HepG2 (cell line): Measurements from ENCODE around the gene NUDT13. TPM values are rescaled to one million over a fixed set of nuclear protein-coding genes. Genes with fewer than 3 reads are reported as not detected.

ENCODE experiments used
- ATAC-seq: fragments of 200-7000 bp; cut with Tn5 transposase; 3 replicates; pipeline ENCODE4 v1.9.1; 2020; ENCODE audit warnings: mild to moderate bottlenecking, moderate library complexity
- BruUV-seq: library from RNA; stranded (reverse); fragments of 400-500 nt; replicated peaks from 2 replicates; lab custom pipeline; 2021; lab: Mats Ljungman, UMichigan
- CTCF ChIA-PET: fragments of 300-600 bp; formaldehyde crosslinking; extraction: SDS; loops from one replicate; lab custom pipeline; 2021; ENCODE audit warnings: low total read pairs, inconsistent platforms, low intra/inter-chr PET ratio; lab: Yijun Ruan, JAX
- POLR2A ChIA-PET: fragments of 350-600 bp; sonication (Branson Sonifier 250); formaldehyde crosslinking; loops from one replicate; lab custom pipeline; 2020; ENCODE audit warnings: antibody characterized with exemption, inconsistent platforms; lab: Yijun Ruan, JAX
- DNase-seq: peaks from one replicate; pipeline ENCODE4 v3.0.0-alpha.2; 2015; ENCODE audit warnings: low spot score
- FAIRE-seq: peaks from 3 replicates; lab custom pipeline; 2011; peaks lifted over from hg19 to GRCh38; lab: Jason Lieb, UNC
- H2AFZ ChIP-seq: one replicate; pipeline ENCODE4 v1.6.1; 2011; ENCODE audit warnings: low read length, inconsistent platforms
- H3K27ac ChIP-seq: fragments of 300-600 bp; 3 replicates; pipeline ENCODE4 v1.8.0; 2011; ENCODE audit warnings: mixed run types, mild to moderate bottlenecking, mixed read lengths, low read length, inconsistent platforms; ENCODE audit not compliant: insufficient read depth; ENCODE audit errors: extremely low read length
- H3K27me3 ChIP-seq, 2 experiments: fragments of 200-600 bp in 1 of 2; 2 replicates in 1 of 2; 3 replicates in 1 of 2; pipeline versions ENCODE4 v1.6.0 to v1.8.0; 2011; ENCODE audit warnings: low read length in 2 of 2, mild to moderate bottlenecking in 2 of 2, moderate library complexity in 2 of 2, inconsistent platforms in 1 of 2; ENCODE audit not compliant: insufficient read depth in 2 of 2, control insufficient read depth in 1 of 2
- H3K36me3 ChIP-seq, 2 experiments: fragments of 200-600 bp in 1 of 2; replicated peaks in 1 of 2; 2 replicates in 1 of 2; 3 replicates in 1 of 2; pipeline versions ENCODE4 v1.5.1 to v1.8.0; 2011; ENCODE audit warnings: low read length in 2 of 2, inconsistent platforms in 1 of 2; ENCODE audit not compliant: insufficient read depth in 2 of 2, control insufficient read depth in 1 of 2
- H3K4me1 ChIP-seq: 2 replicates; pipeline ENCODE4 v1.5.1; 2012; ENCODE audit warnings: low read length, inconsistent platforms; ENCODE audit not compliant: insufficient read depth
- H3K4me2 ChIP-seq: 2 replicates; pipeline ENCODE4 v1.6.0; 2011; ENCODE audit warnings: low read depth, low read length, inconsistent platforms
- H3K4me3 ChIP-seq, 3 experiments: fragments of 200-600 bp in 1 of 3; sonication (generic), shearing (Covaris generic) in 1 of 3; replicated peaks in 1 of 3; 2 replicates each; pipeline ENCODE4 v1.5.1; 2011 to 2016; ENCODE audit warnings: low read length in 3 of 3, inconsistent platforms in 2 of 3, low read depth in 2 of 3, mild to moderate bottlenecking in 2 of 3, control low read depth in 1 of 3, mixed read lengths in 1 of 3; ENCODE audit not compliant: insufficient read depth in 1 of 3
- H3K79me2 ChIP-seq: one replicate; pipeline ENCODE4 v1.6.1; 2011; ENCODE audit warnings: low read length, inconsistent platforms; ENCODE audit not compliant: insufficient read depth
- H3K9ac ChIP-seq: 2 replicates; pipeline ENCODE4 v1.6.0; 2011; ENCODE audit warnings: mild to moderate bottlenecking, low read depth, low read length, inconsistent platforms; ENCODE audit not compliant: insufficient read depth
- H3K9me3 ChIP-seq: 2 replicates; pipeline ENCODE4 v1.5.1; 2012; ENCODE audit warnings: mild to moderate bottlenecking, low read length
- H4K20me1 ChIP-seq: 2 replicates; pipeline ENCODE4 v1.6.0; 2011; ENCODE audit warnings: inconsistent platforms, mild to moderate bottlenecking, low read length, moderate library complexity; ENCODE audit not compliant: insufficient read depth
- ASH2L ChIP-seq: fragments of 300-600, 200-600 bp; sonication (generic); IDR thresholded peaks from 2 replicates; pipeline ENCODE4 v1.7.0; 2017; ENCODE audit warnings: low read depth, mild to moderate bottlenecking, moderate library complexity, mixed read lengths, low read length; ENCODE audit not compliant: insufficient read length
- CTCF ChIP-seq: sonication (generic); formaldehyde crosslinking; IDR thresholded peaks from 2 replicates; pipeline ENCODE4 v1.5.0; 2020; ENCODE audit warnings: mild to moderate bottlenecking, missing genetic modification reagents, moderate library complexity
- KLF9 ChIP-seq: IDR thresholded peaks from 2 replicates; pipeline ENCODE4 v1.6.1; 2016; ENCODE audit warnings: low read depth
- PRPF4 ChIP-seq: fragments of 200-400 bp; formaldehyde crosslinking; IDR thresholded peaks from 2 replicates; pipeline ENCODE4 v1.6.1; 2016; ENCODE audit warnings: low read length, low read depth; ENCODE audit not compliant: poor library complexity, severe bottlenecking
- STAG1 ChIP-seq: sonication (generic); formaldehyde crosslinking; IDR thresholded peaks from 2 replicates; pipeline ENCODE4 v1.4.0; 2020; ENCODE audit warnings: missing genetic modification reagents
- WGBS: methylation state at CpG from one replicate; pipeline ENCODE4 v1.1.6; 2017; ENCODE audit warnings: low lambda C conversion rate; 5-methylcytosine and 5-hydroxymethylcytosine counted together
- in situ Hi-C: cut with HindIII; loops from 2 replicates; pipeline ENCODE4 v1.10.0; 2017; ENCODE audit warnings: low pct_unique_long_range_greater_than_20kb; ENCODE audit not compliant: extremely low pct_ligation_motif_present
- intact Hi-C: fragments of 100-400 bp; cut with micrococcal nuclease; formaldehyde crosslinking; loops from one replicate; pipeline ENCODE4 v1.10.0; 2022; ENCODE audit not compliant: unreplicated experiment
- polyA plus RNA-seq, 8 experiments: library from polyadenylated mRNA; depleted of rRNA in 3 of 8; stranded (reverse) in 7 of 8; unstranded in 1 of 8; fragments of >200 nt; fragmentation: Illumina TruSeq in 4 of 8; extraction: Trizol in 4 of 8; gene quantifications; 2 replicates each; pipeline versions ENCODE4 v1.2.1 to v1.2.3, GENCODE V29; 2011 to 2016; ENCODE audit warnings: low read depth in 4 of 8, missing spikeins in 1 of 8, mixed read lengths in 1 of 8; ENCODE audit not compliant: insufficient read depth in 1 of 8
- total RNA-seq, 5 experiments: library from RNA; depleted of rRNA; stranded (reverse); fragments of >200 nt; fragmentation: Illumina TruSeq; extraction: Trizol; gene quantifications; 2 replicates each; pipeline ENCODE4 v1.2.3, GENCODE V29; 2016; ENCODE audit warnings: low read depth in 1 of 5
- TF ChIP-seq, protein P1 (sequence below): IDR thresholded peaks from 2 replicates; pipeline ENCODE4 v1.6.1; 2012; ENCODE audit warnings: low read depth, low read length, improper control_type of control experiment

Gene NUDT13
- total and polyA plus RNA-seq, 2 of the 13 experiments (the other 11 are each of a cell fraction or from before 2014, with no cell fraction given) = 4.2 to 6.5 TPM

GRCh38 chr10:73060738-73061635 is 49.3 kb upstream of the NUDT13 start:
- BruUV-seq = no TSS peak
- FAIRE-seq (no peak), ATAC-seq (peak; percentile 56; the same call in 1 of the 3 replicates), DNase-seq (peak; percentile 17)
- Histone ChIP-seq H4K20me1 (peaks cover 20% of the 10 kb centered on the region; the same call in 1 of the 2 replicates), H3K4me1 (peaks cover 19% of the 10 kb centered on the region; the same call in 1 of the 2 replicates), H3K27me3 (no peaks in the 10 kb centered on the region), H3K36me3 (peaks cover 9 to 48% of the 10 kb centered on the region in 2 experiments), H2AFZ (no peak overlapping the region), H3K27ac (no peak overlapping the region), H3K9ac (no peak overlapping the region), H3K4me2 (no peak overlapping the region), H3K4me3 (no peak overlapping the region), H3K79me2 (no peaks in the 10 kb centered on the region), H3K9me3 (no peaks in the 10 kb centered on the region)
- POLR2A ChIA-PET = interaction anchor here (0.8 to 1.7 kb wide), 2 partner anchors 34 to 36 kb away, joined by 4 read pairs; partner anchors contain the start of gene P4HA1
- peak; percentile 48 for TF ChIP-seq STAG1 (CRISPR knock-in tag)
- TF ChIP-seq KLF9 (CRISPR knock-in tag) = no peak
- TF ChIP-seq, protein P1, sequence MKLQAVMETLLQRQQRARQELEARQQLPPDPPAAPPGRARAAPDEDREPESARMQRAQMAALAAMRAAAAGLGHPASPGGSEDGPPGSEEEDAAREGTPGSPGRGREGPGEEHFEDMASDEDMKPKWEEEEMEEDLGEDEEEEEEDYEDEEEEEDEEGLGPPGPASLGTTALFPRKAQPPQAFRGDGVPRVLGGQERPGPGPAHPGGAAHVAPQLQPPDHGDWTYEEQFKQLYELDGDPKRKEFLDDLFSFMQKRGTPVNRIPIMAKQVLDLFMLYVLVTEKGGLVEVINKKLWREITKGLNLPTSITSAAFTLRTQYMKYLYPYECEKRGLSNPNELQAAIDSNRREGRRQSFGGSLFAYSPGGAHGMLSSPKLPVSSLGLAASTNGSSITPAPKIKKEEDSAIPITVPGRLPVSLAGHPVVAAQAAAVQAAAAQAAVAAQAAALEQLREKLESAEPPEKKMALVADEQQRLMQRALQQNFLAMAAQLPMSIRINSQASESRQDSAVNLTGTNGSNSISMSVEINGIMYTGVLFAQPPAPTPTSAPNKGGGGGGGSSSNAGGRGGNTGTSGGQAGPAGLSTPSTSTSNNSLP = peak; percentile 69
- no peak for TF ChIP-seq PRPF4
- no peak for TF ChIP-seq ASH2L
- peak; percentile 47 for TF ChIP-seq CTCF (CRISPR knock-in tag)
- 76% methylated on average over 5 of the region's 5 CpGs for WGBS
- CTCF ChIA-PET = interaction anchor here (1.5 kb wide), 1 partner anchor 98 kb away, joined by 3 read pairs; no protein-coding TSS in a partner anchor
- intact Hi-C loops (loop anchor here (10.0 kb wide), 1 partner anchor 686 kb away; no protein-coding TSS in a partner anchor), in situ Hi-C loops (no loop called here)
